Activated CD8-positive, alpha-beta memory T cell treated with anti-CD3 and anti-CD28 coated beads, Interleukin-2, amount 10 ng/mL, durations not matched to agents 7 days and 5 days (primary cell): ENCODE measurements around the gene TDRD10. TPM values are rescaled to one million over a fixed set of nuclear protein-coding genes. Genes with fewer than 3 reads are reported as not detected.

ENCODE experiments used
- ATAC-seq: fragments of 150-1000 bp; cut with Tn5 transposase; one replicate; pipeline ENCODE4 v1.10.0; 2021; ENCODE audit warnings: moderate library complexity
- CTCF ChIA-PET: fragments of 350-600 bp; sonication (Branson Sonifier 250); formaldehyde crosslinking; loops from one replicate; lab custom pipeline; 2021; ENCODE audit warnings: antibody characterized with exemption; lab: Charles Lee
- DNase-seq: peaks from one replicate; pipeline ENCODE4 v3.0.0-alpha.2; 2020
- H3K27ac Mint-ChIP-seq: one replicate; pipeline ENCODE4 v1.8.0; 2021; ENCODE audit warnings: mild to moderate bottlenecking, mixed read lengths
- H3K27me3 Mint-ChIP-seq: one replicate; pipeline ENCODE4 v1.8.0; 2021; ENCODE audit warnings: mixed read lengths
- H3K36me3 Mint-ChIP-seq: one replicate; pipeline ENCODE4 v1.8.0; 2021; ENCODE audit warnings: mild to moderate bottlenecking, mixed read lengths
- H3K4me1 Mint-ChIP-seq: one replicate; pipeline ENCODE4 v1.8.0; 2021; ENCODE audit warnings: mixed read lengths
- H3K4me3 Mint-ChIP-seq: one replicate; pipeline ENCODE4 v1.8.0; 2021; ENCODE audit warnings: mild to moderate bottlenecking, moderate library complexity, mixed read lengths
- H3K9me3 Mint-ChIP-seq: one replicate; pipeline ENCODE4 v1.8.0; 2022; ENCODE audit warnings: low read depth, mixed read lengths
- total RNA-seq, 2 experiments: library from RNA; stranded (reverse); gene quantifications; one replicate each; pipeline ENCODE4 v1.2.3, GENCODE V29; 2021

The TDRD10 gene
- total RNA-seq, 2 experiments from 2014 or later = not detected

DNA sequence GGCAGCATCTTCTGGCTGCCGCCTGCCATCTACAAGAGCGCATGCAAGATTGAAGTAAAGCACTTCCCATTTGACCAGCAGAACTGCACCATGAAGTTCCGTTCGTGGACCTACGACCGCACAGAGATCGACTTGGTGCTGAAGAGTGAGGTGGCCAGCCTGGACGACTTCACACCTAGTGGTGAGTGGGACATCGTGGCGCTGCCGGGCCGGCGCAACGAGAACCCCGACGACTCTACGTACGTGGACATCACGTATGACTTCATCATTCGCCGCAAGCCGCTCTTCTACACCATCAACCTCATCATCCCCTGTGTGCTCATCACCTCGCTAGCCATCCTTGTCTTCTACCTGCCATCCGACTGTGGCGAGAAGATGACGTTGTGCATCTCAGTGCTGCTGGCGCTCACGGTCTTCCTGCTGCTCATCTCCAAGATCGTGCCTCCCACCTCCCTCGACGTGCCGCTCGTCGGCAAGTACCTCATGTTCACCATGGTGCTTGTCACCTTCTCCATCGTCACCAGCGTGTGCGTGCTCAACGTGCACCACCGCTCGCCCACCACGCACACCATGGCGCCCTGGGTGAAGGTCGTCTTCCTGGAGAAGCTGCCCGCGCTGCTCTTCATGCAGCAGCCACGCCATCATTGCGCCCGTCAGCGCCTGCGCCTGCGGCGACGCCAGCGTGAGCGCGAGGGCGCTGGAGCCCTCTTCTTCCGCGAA is 69.4 kb downstream of the TDRD10 start:
- peaks cover 8% of the 10 kb centered on the region for H3K4me1 Mint-ChIP-seq
- peaks cover 25% of the 10 kb centered on the region for H3K27me3 Mint-ChIP-seq
- H3K36me3 Mint-ChIP-seq = no peaks in the 10 kb centered on the region
- CTCF ChIA-PET = no interaction called here
- no peak overlapping the region for H3K4me3 Mint-ChIP-seq
- no peak overlapping the region for H3K27ac Mint-ChIP-seq
- H3K9me3 Mint-ChIP-seq = no peaks in the 10 kb centered on the region
- no peak for ATAC-seq
- DNase-seq = no peak

DNA sequence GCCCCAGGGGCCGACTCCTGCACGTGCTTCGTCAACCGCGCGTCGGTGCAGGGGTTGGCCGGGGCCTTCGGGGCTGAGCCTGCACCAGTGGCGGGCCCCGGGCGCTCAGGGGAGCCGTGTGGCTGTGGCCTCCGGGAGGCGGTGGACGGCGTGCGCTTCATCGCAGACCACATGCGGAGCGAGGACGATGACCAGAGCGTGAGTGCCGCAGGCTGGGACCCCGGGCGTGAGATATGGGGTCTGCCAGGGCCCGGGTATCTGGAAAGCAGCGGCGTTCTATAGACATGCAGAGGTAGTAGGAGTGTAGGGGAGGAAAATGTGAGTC is 69.9 kb downstream of the TDRD10 start:
- ATAC-seq (no peak), DNase-seq (no peak)
- CTCF ChIA-PET = no interaction called here
- Mint-ChIP-seq H3K4me1 (peaks cover 8% of the 10 kb centered on the region), H3K4me3 (no peak overlapping the region), H3K36me3 (no peaks in the 10 kb centered on the region), H3K27ac (no peak overlapping the region), H3K9me3 (no peaks in the 10 kb centered on the region), H3K27me3 (peaks cover 20% of the 10 kb centered on the region)

GRCh38 chr1:154572468-154573167 is 70.6 kb downstream of the TDRD10 start:
- H3K27me3 Mint-ChIP-seq = peaks cover 14% of the 10 kb centered on the region
- H3K4me1 Mint-ChIP-seq = peaks cover 6% of the 10 kb centered on the region
- no peak overlapping the region for H3K27ac Mint-ChIP-seq
- H3K9me3 Mint-ChIP-seq = no peaks in the 10 kb centered on the region
- H3K36me3 Mint-ChIP-seq = no peaks in the 10 kb centered on the region
- CTCF ChIA-PET = interaction anchor here (1.4 to 2.4 kb wide), 2 partner anchors 13 to 320 kb away, joined by 3 to 8 read pairs; no protein-coding TSS in a partner anchor
- DNase-seq (no peak), ATAC-seq (no peak)
- H3K4me3 Mint-ChIP-seq = no peak overlapping the region

DNA sequence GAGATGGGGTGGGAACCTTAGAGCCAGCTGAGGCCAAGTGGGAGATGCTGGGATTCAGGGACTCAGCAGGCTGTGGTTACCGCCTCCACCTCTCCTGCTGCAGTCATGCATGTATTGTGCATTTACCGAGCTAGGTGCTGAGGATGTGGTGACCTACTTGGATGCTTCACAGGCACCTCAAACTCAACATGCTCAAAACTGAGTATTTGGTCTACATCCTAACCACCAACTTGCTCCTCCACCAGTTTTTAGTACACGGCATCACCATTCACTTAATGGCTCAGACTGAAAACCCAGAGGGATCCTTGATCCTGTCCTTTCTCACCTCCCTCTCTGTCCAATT is 71.1 kb downstream of the TDRD10 start:
- H3K4me3 Mint-ChIP-seq = no peak overlapping the region
- H3K9me3 Mint-ChIP-seq = no peaks in the 10 kb centered on the region
- ATAC-seq = no peak
- peaks cover 2% of the 10 kb centered on the region for H3K36me3 Mint-ChIP-seq
- H3K27me3 Mint-ChIP-seq = peaks cover 10% of the 10 kb centered on the region
- peaks cover 3% of the 10 kb centered on the region for H3K4me1 Mint-ChIP-seq
- CTCF ChIA-PET = interaction anchor here (1.4 to 2.4 kb wide), 2 partner anchors 13 to 319 kb away, joined by 3 to 8 read pairs; no protein-coding TSS in a partner anchor
- no peak for DNase-seq
- no peak overlapping the region for H3K27ac Mint-ChIP-seq

- no peak for DNase-seq
Observed at GRCh38 chr1:154574716-154575115, 72.7 kb downstream of the TDRD10 start.

DNA sequence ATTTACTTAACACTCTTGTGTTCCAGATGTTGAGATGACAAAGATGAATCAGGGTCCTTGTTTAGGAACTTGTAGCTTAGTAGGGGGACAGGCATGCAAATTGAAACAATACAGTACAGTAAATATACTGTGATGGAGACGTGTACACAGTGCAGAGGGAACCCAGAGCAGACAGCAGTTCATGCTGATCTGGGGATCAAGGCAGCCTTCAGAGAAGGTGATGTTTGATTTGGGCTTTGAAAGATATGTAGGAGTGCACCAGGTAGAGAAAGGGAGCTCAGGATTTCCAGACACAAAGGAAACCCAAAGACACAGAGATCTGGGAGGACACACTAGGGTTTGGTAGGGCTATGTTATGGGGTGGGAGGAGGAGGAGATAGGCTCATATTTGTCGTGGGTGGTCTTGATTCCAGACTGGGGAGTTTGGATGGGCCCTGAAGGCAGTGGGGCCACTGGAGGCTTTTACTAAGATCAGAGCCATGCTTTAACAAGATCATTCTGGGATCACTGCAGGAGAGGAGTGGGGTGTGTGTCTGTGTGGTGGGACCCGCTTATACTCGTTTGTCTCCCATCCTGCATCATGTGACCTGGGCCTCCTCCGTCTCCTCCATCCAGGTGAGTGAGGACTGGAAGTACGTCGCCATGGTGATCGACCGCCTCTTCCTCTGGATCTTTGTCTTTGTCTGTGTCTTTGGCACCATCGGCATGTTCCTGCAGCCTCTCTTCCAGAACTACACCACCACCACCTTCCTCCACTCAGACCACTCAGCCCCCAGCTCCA is 73.3 kb downstream of the TDRD10 start:
- Mint-ChIP-seq H3K36me3 (peaks cover 21% of the 10 kb centered on the region), H3K27ac (no peak overlapping the region), H3K27me3 (no peaks in the 10 kb centered on the region), H3K9me3 (no peaks in the 10 kb centered on the region), H3K4me3 (no peak overlapping the region), H3K4me1 (peaks cover 3% of the 10 kb centered on the region)
- DNase-seq = no peak
- CTCF ChIA-PET = interaction anchor here (0.8 kb wide), 1 partner anchor 15 kb away, joined by 5 read pairs; no protein-coding TSS in a partner anchor
- no peak for ATAC-seq

More at GRCh38 chr1:154574716-154575115, 72.7 kb downstream of the TDRD10 start:
- Mint-ChIP-seq H3K9me3 (no peaks in the 10 kb centered on the region), H3K27ac (no peak overlapping the region), H3K4me1 (peaks cover 3% of the 10 kb centered on the region), H3K4me3 (no peak overlapping the region), H3K36me3 (peaks cover 17% of the 10 kb centered on the region), H3K27me3 (peaks cover 1% of the 10 kb centered on the region)
- CTCF ChIA-PET = interaction anchor here (2.4 kb wide), 1 partner anchor 15 kb away, joined by 8 read pairs; no protein-coding TSS in a partner anchor
- ATAC-seq = no peak

DNA sequence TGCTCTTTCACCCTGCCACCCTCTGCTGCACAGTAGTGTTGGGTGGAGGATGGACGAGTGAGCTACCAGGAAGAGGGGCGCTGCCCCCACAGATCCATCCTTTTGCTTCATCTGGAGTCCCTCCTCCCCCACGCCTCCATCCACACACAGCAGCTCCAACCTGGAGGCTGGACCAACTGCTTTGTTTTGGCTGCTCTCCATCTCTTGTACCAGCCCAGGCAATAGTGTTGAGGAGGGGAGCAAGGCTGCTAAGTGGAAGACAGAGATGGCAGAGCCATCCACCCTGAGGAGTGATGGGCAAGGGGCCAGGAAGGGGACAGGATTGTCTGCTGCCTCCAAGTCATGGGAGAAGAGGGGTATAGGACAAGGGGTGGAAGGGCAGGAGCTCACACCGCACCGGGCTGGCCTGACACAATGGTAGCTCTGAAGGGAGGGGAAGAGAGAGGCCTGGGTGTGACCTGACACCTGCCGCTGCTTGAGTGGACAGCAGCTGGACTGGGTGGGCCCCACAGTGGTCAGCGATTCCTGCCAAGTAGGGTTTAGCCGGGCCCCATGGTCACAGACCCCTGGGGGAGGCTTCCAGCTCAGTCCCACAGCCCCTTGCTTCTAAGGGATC is 74.0 kb downstream of the TDRD10 start:
- no peaks in the 10 kb centered on the region for H3K9me3 Mint-ChIP-seq
- peaks cover 3% of the 10 kb centered on the region for H3K4me1 Mint-ChIP-seq
- no peak overlapping the region for H3K4me3 Mint-ChIP-seq
- peaks cover 26% of the 10 kb centered on the region for H3K36me3 Mint-ChIP-seq
- DNase-seq = no peak
- H3K27me3 Mint-ChIP-seq = no peaks in the 10 kb centered on the region
- no peak overlapping the region for H3K27ac Mint-ChIP-seq
- no peak for ATAC-seq
- CTCF ChIA-PET = interaction anchor here (0.8 to 1.1 kb wide), 2 partner anchors 16 to 17 kb away, joined by 3 to 5 read pairs; no protein-coding TSS in a partner anchor

- Mint-ChIP-seq H3K27me3 (no peaks in the 10 kb centered on the region), H3K9me3 (no peaks in the 10 kb centered on the region), H3K4me1 (peaks cover 3% of the 10 kb centered on the region), H3K36me3 (peaks cover 33% of the 10 kb centered on the region), H3K4me3 (no peak overlapping the region), H3K27ac (no peak overlapping the region)
- ATAC-seq = no peak
- CTCF ChIA-PET = no interaction called here
- no peak for DNase-seq
Observed at GRCh38 chr1:154577346-154578057, 75.5 kb downstream of the TDRD10 start.

GRCh38 chr1:154578058-154578418 is 76.0 kb downstream of the TDRD10 start:
- Mint-ChIP-seq H3K27me3 (no peaks in the 10 kb centered on the region), H3K36me3 (peaks cover 34% of the 10 kb centered on the region), H3K9me3 (no peaks in the 10 kb centered on the region), H3K27ac (no peak overlapping the region), H3K4me3 (no peak overlapping the region), H3K4me1 (peaks cover 3% of the 10 kb centered on the region)
- DNase-seq (no peak), ATAC-seq (no peak)
- CTCF ChIA-PET = interaction anchor here (1.2 kb wide), 1 partner anchor 18 kb away, joined by 3 read pairs; no protein-coding TSS in a partner anchor

DNA sequence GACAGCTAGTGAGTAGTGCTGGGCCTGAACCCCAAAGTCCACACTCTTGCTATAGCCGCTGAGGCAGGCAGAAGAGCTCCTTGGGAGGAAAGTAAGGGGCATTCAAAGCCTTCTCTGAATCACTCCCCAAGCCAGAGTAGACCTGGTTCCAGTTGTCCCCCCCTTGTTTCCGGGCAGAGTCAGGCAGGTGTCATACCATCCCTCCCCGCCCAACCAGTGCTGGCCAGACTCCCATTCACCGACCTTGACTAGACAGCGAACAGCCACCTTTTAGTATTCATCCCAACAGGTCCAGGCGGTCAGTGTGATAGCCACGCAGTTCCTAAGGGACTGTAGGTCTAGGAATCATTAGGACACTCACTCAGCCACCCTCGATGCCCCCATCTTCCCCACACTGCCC is 77.4 kb downstream of the TDRD10 start:
- ATAC-seq (no peak), DNase-seq (no peak)
- H3K36me3 Mint-ChIP-seq = peaks cover 45% of the 10 kb centered on the region
- no peak overlapping the region for H3K27ac Mint-ChIP-seq
- H3K27me3 Mint-ChIP-seq = no peaks in the 10 kb centered on the region
- H3K4me3 Mint-ChIP-seq = no peak overlapping the region
- H3K4me1 Mint-ChIP-seq = peaks cover 2% of the 10 kb centered on the region
- no peaks in the 10 kb centered on the region for H3K9me3 Mint-ChIP-seq
- CTCF ChIA-PET = interaction anchor here (1.2 kb wide), 1 partner anchor 19 kb away, joined by 3 read pairs; no protein-coding TSS in a partner anchor

DNA sequence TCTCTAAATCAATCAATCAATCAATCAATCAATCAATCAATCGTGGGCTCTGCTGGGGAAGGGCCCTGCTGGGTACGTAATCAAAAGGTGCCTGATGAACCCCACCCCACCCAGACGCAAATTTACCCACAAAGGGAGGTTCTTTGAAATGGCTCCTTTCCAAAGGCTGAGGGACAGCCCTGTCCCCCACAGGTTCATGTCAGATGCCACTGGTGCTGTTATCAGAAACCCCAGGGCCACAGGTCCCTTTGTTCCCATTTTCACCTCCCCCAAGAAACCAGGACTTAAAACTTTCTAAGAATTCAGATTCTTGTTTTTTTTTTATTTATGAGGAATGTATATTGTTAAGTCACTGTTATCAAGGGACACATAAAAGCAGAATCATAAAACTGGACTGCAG is 79.7 kb downstream of the TDRD10 start:
- no peak for ATAC-seq

GRCh38 chr1:154582885-154583284 is 80.9 kb downstream of the TDRD10 start:
- Mint-ChIP-seq H3K27me3 (no peaks in the 10 kb centered on the region), H3K36me3 (peaks cover 79% of the 10 kb centered on the region), H3K4me3 (no peak overlapping the region), H3K9me3 (no peaks in the 10 kb centered on the region), H3K27ac (no peak overlapping the region), H3K4me1 (peaks cover 23% of the 10 kb centered on the region)
- ATAC-seq (no peak), DNase-seq (no peak)
- CTCF ChIA-PET = no interaction called here

More for the DNA sequence above, 79.7 kb downstream of the TDRD10 start:
- H3K4me1 Mint-ChIP-seq = peaks cover 20% of the 10 kb centered on the region
- CTCF ChIA-PET = no interaction called here
- no peaks in the 10 kb centered on the region for H3K9me3 Mint-ChIP-seq
- DNase-seq = no peak
- no peak overlapping the region for H3K27ac Mint-ChIP-seq
- no peak overlapping the region for H3K4me3 Mint-ChIP-seq
- no peaks in the 10 kb centered on the region for H3K27me3 Mint-ChIP-seq
- peaks cover 69% of the 10 kb centered on the region for H3K36me3 Mint-ChIP-seq
